ENCODE results near the gene STAT3.

DNA sequence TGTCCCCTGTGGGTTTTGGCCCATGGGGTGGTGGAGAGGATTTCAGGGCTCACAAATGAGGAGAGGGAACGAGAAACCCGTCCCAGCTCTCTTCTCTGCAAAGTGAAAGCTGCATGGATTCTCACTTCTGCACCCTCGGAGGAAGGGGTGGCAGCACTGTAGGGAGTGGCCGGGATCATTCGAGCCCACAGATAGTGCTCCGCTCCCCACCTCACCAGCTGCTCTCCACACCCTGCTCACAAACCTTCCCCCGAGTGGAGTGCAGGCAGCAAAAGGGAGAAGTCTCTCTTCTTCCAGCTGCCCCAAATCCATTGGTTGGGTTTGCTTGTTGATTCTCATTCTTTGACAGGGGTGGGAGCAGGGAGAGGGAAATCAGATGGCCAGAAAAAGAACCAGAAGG lies 79.8 kb downstream of the STAT3 start:
- no peak for TF ChIP-seq FOXM1 (IDR thresholded peaks at IDR 0.05; ENCODE audit: borderline replicate concordance)
- TF ChIP-seq SP1 (IDR thresholded peaks at IDR 0.05) = no peak
- TF ChIP-seq FOXK2 (IDR thresholded peaks at IDR 0.05) = no peak
- TF ChIP-seq ELF4 (IDR thresholded peaks at IDR 0.05) = no peak
- TF ChIP-seq TARDBP (IDR thresholded peaks at IDR 0.05) = no peak
- TF ChIP-seq ZNF384 (IDR thresholded peaks at IDR 0.05) = no peak
- TF ChIP-seq SUZ12 (IDR thresholded peaks at IDR 0.05) = no peak
- no peak for TF ChIP-seq ARNT (IDR thresholded peaks at IDR 0.05)
- no peak for TF ChIP-seq L3MBTL2 (conservative IDR thresholded peaks at IDR 0.05)

Measured in HEK293T (cell line).